GM12872 (cell line): ENCODE data around the gene PSMC3.

ENCODE experiments used
- TF ChIP-seq, protein P1 (sequence below): IDR thresholded peaks from 3 replicates; pipeline ENCODE4 v1.5.1; 2011; ENCODE audit warnings: low read depth, mild to moderate bottlenecking, low read length, moderate library complexity; ENCODE audit not compliant: insufficient read depth

The PSMC3 gene

DNA sequence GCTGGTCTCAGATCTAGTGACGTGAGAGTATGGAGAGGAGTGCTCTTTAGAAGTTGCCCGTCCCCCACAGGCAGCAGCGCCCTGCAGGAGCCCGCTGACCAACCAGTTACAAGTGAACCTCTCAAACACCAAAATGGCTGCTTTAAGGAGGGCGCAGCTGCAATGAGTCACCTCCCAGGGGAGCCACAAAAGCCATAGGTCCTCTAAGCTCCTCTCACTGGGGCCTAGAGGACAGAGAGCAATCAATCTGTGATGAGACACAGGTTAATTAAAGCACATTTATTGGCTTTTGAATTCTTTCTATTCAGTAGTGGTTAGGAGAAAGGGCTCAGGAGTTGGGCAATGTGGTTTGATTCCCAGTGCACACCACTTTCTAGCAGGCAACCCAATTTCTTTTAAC lies 38.2 kb upstream of the PSMC3 start:
- TF ChIP-seq, protein P1, sequence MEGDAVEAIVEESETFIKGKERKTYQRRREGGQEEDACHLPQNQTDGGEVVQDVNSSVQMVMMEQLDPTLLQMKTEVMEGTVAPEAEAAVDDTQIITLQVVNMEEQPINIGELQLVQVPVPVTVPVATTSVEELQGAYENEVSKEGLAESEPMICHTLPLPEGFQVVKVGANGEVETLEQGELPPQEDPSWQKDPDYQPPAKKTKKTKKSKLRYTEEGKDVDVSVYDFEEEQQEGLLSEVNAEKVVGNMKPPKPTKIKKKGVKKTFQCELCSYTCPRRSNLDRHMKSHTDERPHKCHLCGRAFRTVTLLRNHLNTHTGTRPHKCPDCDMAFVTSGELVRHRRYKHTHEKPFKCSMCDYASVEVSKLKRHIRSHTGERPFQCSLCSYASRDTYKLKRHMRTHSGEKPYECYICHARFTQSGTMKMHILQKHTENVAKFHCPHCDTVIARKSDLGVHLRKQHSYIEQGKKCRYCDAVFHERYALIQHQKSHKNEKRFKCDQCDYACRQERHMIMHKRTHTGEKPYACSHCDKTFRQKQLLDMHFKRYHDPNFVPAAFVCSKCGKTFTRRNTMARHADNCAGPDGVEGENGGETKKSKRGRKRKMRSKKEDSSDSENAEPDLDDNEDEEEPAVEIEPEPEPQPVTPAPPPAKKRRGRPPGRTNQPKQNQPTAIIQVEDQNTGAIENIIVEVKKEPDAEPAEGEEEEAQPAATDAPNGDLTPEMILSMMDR = no peak

DNA sequence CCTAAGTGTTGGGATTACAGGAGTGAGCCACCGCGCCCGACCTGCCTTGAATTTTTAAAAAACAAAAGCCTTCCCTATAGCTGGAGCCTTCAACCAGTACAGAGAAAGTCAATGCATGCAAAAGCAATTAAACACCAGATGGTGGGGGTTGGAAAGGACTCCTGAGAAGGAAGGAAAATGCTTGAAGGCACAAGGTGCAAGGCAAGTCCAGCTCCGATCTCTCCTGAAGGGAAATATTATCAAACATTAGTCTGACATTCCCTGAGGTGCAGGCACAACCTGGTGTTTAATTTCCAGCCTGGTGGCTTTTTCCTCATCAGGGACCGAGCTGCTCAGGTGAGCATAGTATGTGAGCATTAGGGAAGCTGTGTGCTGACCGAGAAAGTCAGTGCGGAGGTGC lies 35.6 kb upstream of the PSMC3 start:
- TF ChIP-seq, protein P1 = no peak

DNA sequence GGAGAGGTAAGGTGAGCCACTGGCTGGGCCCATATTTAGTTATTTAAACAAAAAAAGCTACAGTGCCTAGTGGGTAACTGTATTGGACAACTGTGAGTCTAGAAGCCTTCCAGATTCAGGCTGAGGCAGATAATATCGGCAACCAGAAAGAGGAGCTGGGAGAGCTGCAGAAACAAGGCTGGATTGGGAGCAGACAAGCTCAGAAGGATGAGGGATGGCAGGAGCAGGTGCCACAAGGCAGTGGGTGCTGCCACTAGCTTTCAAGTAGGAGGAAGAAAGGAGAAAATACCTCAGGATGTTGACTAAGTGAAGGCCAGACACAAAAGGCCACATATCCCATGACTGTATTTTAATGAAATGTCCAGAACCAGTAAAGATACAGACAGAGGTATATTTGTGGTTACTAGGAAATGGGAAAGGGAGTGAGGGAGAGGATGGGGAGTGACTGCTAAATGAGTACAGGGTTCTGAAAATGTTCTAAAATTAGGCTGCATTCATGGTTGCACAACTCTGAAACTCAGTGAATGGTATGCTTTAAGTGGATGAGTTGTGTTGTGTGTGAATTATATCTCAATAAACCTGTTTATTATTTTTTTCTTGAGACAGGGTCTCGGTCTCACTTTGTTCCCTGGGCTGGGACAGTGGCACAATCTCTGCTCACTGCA lies 34.5 kb upstream of the PSMC3 start:
- TF ChIP-seq, protein P1 = no peak

DNA sequence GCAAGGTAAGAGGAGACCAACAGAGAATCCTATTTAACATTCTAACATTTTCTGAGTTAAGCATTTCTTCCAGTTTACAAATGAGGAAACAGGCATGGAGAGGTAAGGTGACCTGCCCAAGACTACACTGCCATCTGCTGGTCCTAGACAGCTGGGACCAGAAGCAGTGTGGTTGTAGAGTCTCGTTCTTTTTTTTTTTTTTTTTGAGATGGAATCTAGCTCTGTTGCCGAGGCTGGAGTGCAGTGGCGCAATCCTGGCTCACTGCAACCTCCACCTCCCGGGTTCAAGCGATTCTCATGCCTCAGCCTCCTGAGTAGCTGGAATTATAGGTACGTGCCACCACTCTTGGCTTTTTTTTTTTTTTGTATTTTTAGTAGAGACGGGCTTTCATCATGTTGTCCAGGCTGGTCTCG lies 28.0 kb upstream of the PSMC3 start:
- TF ChIP-seq, protein P1 = peak; percentile 90

DNA sequence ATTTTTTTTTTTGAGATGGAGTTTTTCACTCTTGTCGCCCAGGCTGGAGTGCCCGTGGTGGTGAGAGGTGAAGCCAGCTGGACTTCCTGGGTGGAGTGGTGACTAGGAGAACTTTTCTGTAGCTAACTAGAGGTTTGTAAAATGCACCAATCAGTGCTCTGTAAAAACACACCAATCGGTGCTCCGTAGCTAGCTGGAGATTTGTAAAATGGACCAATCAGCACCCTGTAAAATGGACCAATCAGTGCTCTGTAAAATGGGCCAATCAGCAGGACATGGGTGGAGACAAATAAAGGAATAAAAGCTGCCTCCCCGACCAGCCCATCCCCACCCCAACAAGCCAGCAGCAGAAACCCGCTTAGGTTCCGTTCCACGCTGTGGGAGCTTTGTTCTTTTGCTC lies 27.1 kb upstream of the PSMC3 start:
- TF ChIP-seq, protein P1 = no peak

DNA sequence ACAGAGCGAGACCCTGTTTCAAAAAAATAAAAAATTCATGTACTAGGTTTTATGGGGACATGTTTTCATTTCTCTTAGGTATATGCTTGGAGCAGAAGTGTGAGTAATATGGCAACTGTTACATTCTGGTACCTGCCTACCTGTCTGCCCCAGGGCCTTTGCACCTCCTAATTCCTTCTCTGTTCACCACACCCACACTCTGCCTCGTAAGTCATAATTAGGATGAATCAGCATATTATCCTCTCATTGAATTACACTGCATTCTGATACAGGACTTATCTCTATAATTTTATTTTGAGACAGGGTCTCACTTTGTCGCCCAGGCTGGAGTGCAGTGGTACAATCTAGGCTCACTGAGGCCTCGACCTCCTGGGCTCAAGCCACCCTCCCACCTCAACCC lies 25.8 kb upstream of the PSMC3 start:
- TF ChIP-seq, protein P1 = no peak

DNA sequence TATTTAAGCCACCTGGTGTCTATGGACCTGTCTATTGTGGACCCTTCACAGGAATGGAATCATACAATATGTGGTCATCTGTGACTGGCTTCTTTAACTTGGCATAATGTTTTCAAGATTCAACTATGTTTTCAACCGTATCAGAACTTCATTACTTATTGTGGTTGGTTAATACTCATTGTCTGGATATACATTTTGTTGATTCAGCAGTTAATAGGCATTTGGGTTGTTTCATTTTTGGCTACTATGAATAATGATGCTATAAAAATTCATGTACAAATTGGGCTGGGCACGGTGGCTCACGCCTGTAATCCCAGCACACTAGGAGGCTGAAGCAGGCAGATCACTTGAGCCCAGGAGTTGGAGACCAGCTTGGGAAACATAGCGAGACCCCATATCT lies 25.2 kb upstream of the PSMC3 start:
- TF ChIP-seq, protein P1 = no peak
